Fibroblast of skin of right quadriceps (primary cell): ENCODE measurements around the gene GPC5.

Source experiments
- DNase-seq: peaks from one replicate; pipeline ENCODE4 v3.0.0-alpha.2; 2013

GPC5 gene

GRCh38 chr13:91544723-91545122 lies 146.3 kb downstream of the GPC5 start:
- no peak for DNase-seq

- no peak for DNase-seq
These were observed 148.5 kb downstream of the GPC5 start for GRCh38 chr13:91546900-91547299.

- DNase-seq = no peak
These were observed 155.2 kb downstream of the GPC5 start for GRCh38 chr13:91553584-91553983.

GRCh38 chr13:91554101-91554500 lies 155.7 kb downstream of the GPC5 start:
- DNase-seq = no peak

GRCh38 chr13:91557328-91558090 lies 159.1 kb downstream of the GPC5 start:
- DNase-seq = peak; percentile 51

GRCh38 chr13:91563799-91564198 lies 165.4 kb downstream of the GPC5 start:
- no peak for DNase-seq

- DNase-seq = no peak
These were observed 166.0 kb downstream of the GPC5 start for GRCh38 chr13:91564396-91564795.

- no peak for DNase-seq
These were observed 166.9 kb downstream of the GPC5 start for GRCh38 chr13:91565296-91565695.

- no peak for DNase-seq
These were observed 169.2 kb downstream of the GPC5 start for GRCh38 chr13:91567485-91568207.

GRCh38 chr13:91571681-91572080 lies 173.3 kb downstream of the GPC5 start:
- DNase-seq = no peak

- DNase-seq = peak; percentile 21
These were observed 174.0 kb downstream of the GPC5 start for GRCh38 chr13:91572439-91572838.

- peak; percentile 30 for DNase-seq
These were observed 174.7 kb downstream of the GPC5 start for GRCh38 chr13:91572944-91573598.

- peak; percentile 36 for DNase-seq
These were observed 176.3 kb downstream of the GPC5 start for GRCh38 chr13:91574766-91575165.

GRCh38 chr13:91576590-91576989 lies 178.2 kb downstream of the GPC5 start:
- no peak for DNase-seq

GRCh38 chr13:91579320-91579719 lies 180.9 kb downstream of the GPC5 start:
- no peak for DNase-seq

GRCh38 chr13:91580749-91581148 lies 182.3 kb downstream of the GPC5 start:
- no peak for DNase-seq

GRCh38 chr13:91586609-91587008 lies 188.2 kb downstream of the GPC5 start:
- no peak for DNase-seq

- no peak for DNase-seq
These were observed 190.1 kb downstream of the GPC5 start for GRCh38 chr13:91588541-91588940.

- DNase-seq = peak; percentile 26
These were observed 193.9 kb downstream of the GPC5 start for GRCh38 chr13:91592056-91593014.

- peak; percentile 7 for DNase-seq
These were observed 195.0 kb downstream of the GPC5 start for GRCh38 chr13:91593456-91593855.

- peak; percentile 14 for DNase-seq
These were observed 195.6 kb downstream of the GPC5 start for GRCh38 chr13:91594061-91594460.

GRCh38 chr13:91595677-91596076 lies 197.3 kb downstream of the GPC5 start:
- no peak for DNase-seq

- no peak for DNase-seq
These were observed 198.4 kb downstream of the GPC5 start for GRCh38 chr13:91596842-91597241.
